SK-N-SH treated with all-trans-retinoic acid at 6 μM for 48 hours (cell line): ENCODE measurements around the gene SEMA5B.

Experiments used
- ATAC-seq: fragments of 200-7000 bp; cut with Tn5 transposase; 3 replicates; pipeline ENCODE4 v1.9.1; 2020; ENCODE audit warnings: mild to moderate bottlenecking, moderate library complexity
- ARNTL ChIP-seq: fragments of 450-650 bp; formaldehyde crosslinking; IDR thresholded peaks from 2 replicates; pipeline ENCODE4 v1.5.0; 2020; ENCODE audit warnings: low read depth, mild to moderate bottlenecking, moderate library complexity, borderline replicate concordance
- BACH2 ChIP-seq: fragments of 250-450 bp; sonication (Bioruptor Pico); IDR thresholded peaks from 2 replicates; pipeline ENCODE4 v1.9.0; 2021; ENCODE audit warnings: mild to moderate bottlenecking, borderline replicate concordance
- CSDC2 ChIP-seq: fragments of 250-450 bp; sonication (Bioruptor Pico); IDR thresholded peaks from 2 replicates; pipeline ENCODE4 v1.5.0; 2020; ENCODE audit warnings: mild to moderate bottlenecking, moderate library complexity
- ESRRG ChIP-seq: fragments of 250-450 bp; sonication (Bioruptor Pico); IDR thresholded peaks from 2 replicates; pipeline ENCODE4 v1.6.1; 2021; ENCODE audit warnings: mild to moderate bottlenecking
- GLIS3 ChIP-seq: fragments of 250-450 bp; sonication (Bioruptor Pico); IDR thresholded peaks from 2 replicates; pipeline ENCODE4 v1.5.0; 2020; ENCODE audit warnings: mild to moderate bottlenecking, moderate library complexity
- ISL1 ChIP-seq: fragments of 250-450 bp; sonication (Bioruptor Pico); IDR thresholded peaks from 2 replicates; pipeline ENCODE4 v2.1.2; 2022; ENCODE audit warnings: mild to moderate bottlenecking, moderate library complexity
- OSR1 ChIP-seq: fragments of 250-450 bp; sonication (Bioruptor Pico); IDR thresholded peaks from 2 replicates; pipeline ENCODE4 v1.8.0; 2022; ENCODE audit warnings: moderate library complexity, mild to moderate bottlenecking, inconsistent platforms
- PPARA ChIP-seq: fragments of 250-450 bp; sonication (Bioruptor Pico); IDR thresholded peaks from 2 replicates; pipeline ENCODE4 v1.5.0; 2020; ENCODE audit warnings: mild to moderate bottlenecking, borderline replicate concordance
- RARB ChIP-seq: fragments of 250-450 bp; sonication (Bioruptor Pico); IDR thresholded peaks from 2 replicates; pipeline ENCODE4 v1.8.0; 2021; ENCODE audit warnings: mild to moderate bottlenecking, moderate library complexity
- SNAI2 ChIP-seq: fragments of 250-450 bp; sonication (Bioruptor Pico); IDR thresholded peaks from 2 replicates; pipeline ENCODE4 v1.5.0; 2020; ENCODE audit warnings: mild to moderate bottlenecking, moderate library complexity
- TCF4 ChIP-seq: fragments of 250-450 bp; sonication (Bioruptor Pico); IDR thresholded peaks from 2 replicates; pipeline ENCODE4 v1.8.0; 2021; ENCODE audit warnings: mild to moderate bottlenecking, moderate library complexity, borderline replicate concordance
- TOX ChIP-seq: fragments of 250-450 bp; sonication (Bioruptor Pico); IDR thresholded peaks from 2 replicates; pipeline ENCODE4 v1.8.0; 2021; ENCODE audit warnings: mild to moderate bottlenecking, moderate library complexity, borderline replicate concordance
- ZC3H10 ChIP-seq: fragments of 250-450 bp; sonication (Bioruptor Pico); IDR thresholded peaks from 2 replicates; pipeline ENCODE4 v1.5.1; 2021; ENCODE audit warnings: mild to moderate bottlenecking, moderate library complexity
- ZFP3 ChIP-seq: fragments of 250-450 bp; sonication (Bioruptor Pico); IDR thresholded peaks from 2 replicates; pipeline ENCODE4 v1.5.0; 2020; ENCODE audit warnings: mild to moderate bottlenecking, moderate library complexity
- ZFP30 ChIP-seq: fragments of 450-650 bp; formaldehyde crosslinking; IDR thresholded peaks from 2 replicates; pipeline ENCODE4 v1.5.0; 2022; ENCODE audit warnings: mild to moderate bottlenecking, moderate library complexity
- ZNF565 ChIP-seq: fragments of 450-650 bp; formaldehyde crosslinking; conservative IDR thresholded peaks from 2 replicates; pipeline ENCODE4 v1.5.0; 2020; ENCODE audit warnings: low read depth, mild to moderate bottlenecking, moderate library complexity
- ZNF70 ChIP-seq: fragments of 450-650 bp; formaldehyde crosslinking; IDR thresholded peaks from 2 replicates; pipeline ENCODE4 v1.5.0; 2020; ENCODE audit warnings: mild to moderate bottlenecking, moderate library complexity
- ZNF8 ChIP-seq: fragments of 450-650 bp; formaldehyde crosslinking; IDR thresholded peaks from 2 replicates; pipeline ENCODE4 v1.5.0; 2020; ENCODE audit warnings: mild to moderate bottlenecking, moderate library complexity
- TF ChIP-seq, protein P1 (sequence below): fragments of 250-450 bp; sonication (Bioruptor Pico); IDR thresholded peaks from 2 replicates; pipeline ENCODE4 v1.5.0; 2020; ENCODE audit warnings: mild to moderate bottlenecking, moderate library complexity
- TF ChIP-seq, protein P2 (sequence below): fragments of 250-450 bp; sonication (Bioruptor Pico); IDR thresholded peaks from 2 replicates; pipeline ENCODE4 v1.5.1; 2020; ENCODE audit warnings: low read depth, mild to moderate bottlenecking, moderate library complexity
- TF ChIP-seq, protein P3 (sequence below): fragments of 250-450 bp; sonication (Bioruptor Pico); IDR thresholded peaks from 2 replicates; pipeline ENCODE4 v1.8.0; 2021; ENCODE audit warnings: low read depth, mild to moderate bottlenecking, moderate library complexity, borderline replicate concordance
- TF ChIP-seq, protein P4 (sequence below): fragments of 250-450 bp; sonication (Bioruptor Pico); IDR thresholded peaks from 2 replicates; pipeline ENCODE4 v1.8.0; 2020; ENCODE audit warnings: mild to moderate bottlenecking, moderate library complexity, borderline replicate concordance
- TF ChIP-seq, protein P5 (sequence below): fragments of 250-450 bp; sonication (Bioruptor Pico); IDR thresholded peaks from 2 replicates; pipeline ENCODE4 v1.5.1; 2021; ENCODE audit warnings: mild to moderate bottlenecking, moderate library complexity

SEMA5B gene

DNA sequence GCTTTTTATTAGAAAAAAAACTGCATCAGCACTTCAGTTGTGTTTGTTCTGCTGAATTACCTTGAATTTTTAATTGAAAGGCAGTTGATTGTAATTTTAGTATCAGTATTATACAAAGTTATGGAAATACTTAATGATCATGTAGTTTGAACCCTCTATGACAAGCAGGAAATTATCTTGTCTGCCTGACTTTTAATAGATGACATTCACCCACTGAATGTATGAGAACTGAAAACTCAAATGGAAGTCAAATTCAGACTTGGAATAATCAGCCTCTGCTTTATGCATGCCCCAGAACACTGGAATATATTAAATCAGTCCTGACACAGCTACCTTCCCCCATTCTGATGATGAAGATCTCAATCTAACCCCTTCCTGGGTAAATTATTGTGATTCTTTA, 159.2 kb downstream of the SEMA5B start:
- ATAC-seq, result no peak

DNA sequence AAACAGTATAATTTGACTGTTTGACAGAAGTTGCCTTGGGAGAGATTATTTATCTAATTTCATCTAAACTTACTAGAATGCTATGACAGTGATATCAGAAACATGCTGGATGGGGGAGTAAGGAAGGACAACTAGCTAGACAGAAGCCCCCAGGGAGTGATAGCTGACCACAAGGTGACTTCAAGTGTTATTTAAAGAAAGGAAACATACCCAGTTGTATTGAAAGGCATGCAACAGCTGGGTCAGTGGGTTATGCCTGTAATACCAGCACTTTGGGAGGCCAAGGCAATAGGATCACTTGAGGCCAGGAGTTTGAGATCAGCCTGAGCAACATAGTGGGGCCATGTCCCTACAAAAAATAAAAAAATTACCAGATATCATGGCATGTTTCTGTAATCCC, 163.1 kb downstream of the SEMA5B start:
- no peak for ATAC-seq
- TF ChIP-seq, protein P1, sequence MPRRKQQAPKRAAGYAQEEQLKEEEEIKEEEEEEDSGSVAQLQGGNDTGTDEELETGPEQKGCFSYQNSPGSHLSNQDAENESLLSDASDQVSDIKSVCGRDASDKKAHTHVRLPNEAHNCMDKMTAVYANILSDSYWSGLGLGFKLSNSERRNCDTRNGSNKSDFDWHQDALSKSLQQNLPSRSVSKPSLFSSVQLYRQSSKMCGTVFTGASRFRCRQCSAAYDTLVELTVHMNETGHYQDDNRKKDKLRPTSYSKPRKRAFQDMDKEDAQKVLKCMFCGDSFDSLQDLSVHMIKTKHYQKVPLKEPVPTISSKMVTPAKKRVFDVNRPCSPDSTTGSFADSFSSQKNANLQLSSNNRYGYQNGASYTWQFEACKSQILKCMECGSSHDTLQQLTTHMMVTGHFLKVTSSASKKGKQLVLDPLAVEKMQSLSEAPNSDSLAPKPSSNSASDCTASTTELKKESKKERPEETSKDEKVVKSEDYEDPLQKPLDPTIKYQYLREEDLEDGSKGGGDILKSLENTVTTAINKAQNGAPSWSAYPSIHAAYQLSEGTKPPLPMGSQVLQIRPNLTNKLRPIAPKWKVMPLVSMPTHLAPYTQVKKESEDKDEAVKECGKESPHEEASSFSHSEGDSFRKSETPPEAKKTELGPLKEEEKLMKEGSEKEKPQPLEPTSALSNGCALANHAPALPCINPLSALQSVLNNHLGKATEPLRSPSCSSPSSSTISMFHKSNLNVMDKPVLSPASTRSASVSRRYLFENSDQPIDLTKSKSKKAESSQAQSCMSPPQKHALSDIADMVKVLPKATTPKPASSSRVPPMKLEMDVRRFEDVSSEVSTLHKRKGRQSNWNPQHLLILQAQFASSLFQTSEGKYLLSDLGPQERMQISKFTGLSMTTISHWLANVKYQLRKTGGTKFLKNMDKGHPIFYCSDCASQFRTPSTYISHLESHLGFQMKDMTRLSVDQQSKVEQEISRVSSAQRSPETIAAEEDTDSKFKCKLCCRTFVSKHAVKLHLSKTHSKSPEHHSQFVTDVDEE, result no peak
- TF ChIP-seq CSDC2 (CRISPR knock-in tag) (no peak), ISL1 (CRISPR knock-in tag) (no peak), PPARA (CRISPR knock-in tag) (no peak), ZNF565 (CRISPR knock-in tag) (no peak), ZC3H10 (no peak), TCF4 (CRISPR knock-in tag) (no peak), SNAI2 (CRISPR knock-in tag) (no peak), TOX (CRISPR knock-in tag) (no peak), ZFP30 (CRISPR knock-in tag) (no peak), GLIS3 (CRISPR knock-in tag) (no peak), OSR1 (CRISPR knock-in tag) (no peak), BACH2 (no peak), RARB (CRISPR knock-in tag) (no peak), ZNF70 (CRISPR knock-in tag) (no peak)

More for the DNA sequence above, 159.2 kb downstream of the SEMA5B start:
- TF ChIP-seq ZNF8 (no peak), OSR1 (CRISPR knock-in tag) (no peak), RARB (CRISPR knock-in tag) (no peak), ARNTL (CRISPR knock-in tag) (no peak), CSDC2 (CRISPR knock-in tag) (no peak), GLIS3 (CRISPR knock-in tag) (no peak), TCF4 (CRISPR knock-in tag) (no peak), TOX (CRISPR knock-in tag) (no peak), ESRRG (CRISPR knock-in tag) (no peak)
- TF ChIP-seq, protein P2, sequence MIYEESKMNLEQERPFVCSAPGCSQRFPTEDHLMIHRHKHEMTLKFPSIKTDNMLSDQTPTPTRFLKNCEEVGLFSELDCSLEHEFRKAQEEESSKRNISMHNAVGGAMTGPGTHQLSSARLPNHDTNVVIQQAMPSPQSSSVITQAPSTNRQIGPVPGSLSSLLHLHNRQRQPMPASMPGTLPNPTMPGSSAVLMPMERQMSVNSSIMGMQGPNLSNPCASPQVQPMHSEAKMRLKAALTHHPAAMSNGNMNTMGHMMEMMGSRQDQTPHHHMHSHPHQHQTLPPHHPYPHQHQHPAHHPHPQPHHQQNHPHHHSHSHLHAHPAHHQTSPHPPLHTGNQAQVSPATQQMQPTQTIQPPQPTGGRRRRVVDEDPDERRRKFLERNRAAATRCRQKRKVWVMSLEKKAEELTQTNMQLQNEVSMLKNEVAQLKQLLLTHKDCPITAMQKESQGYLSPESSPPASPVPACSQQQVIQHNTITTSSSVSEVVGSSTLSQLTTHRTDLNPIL, result no peak
- TF ChIP-seq, protein P3, sequence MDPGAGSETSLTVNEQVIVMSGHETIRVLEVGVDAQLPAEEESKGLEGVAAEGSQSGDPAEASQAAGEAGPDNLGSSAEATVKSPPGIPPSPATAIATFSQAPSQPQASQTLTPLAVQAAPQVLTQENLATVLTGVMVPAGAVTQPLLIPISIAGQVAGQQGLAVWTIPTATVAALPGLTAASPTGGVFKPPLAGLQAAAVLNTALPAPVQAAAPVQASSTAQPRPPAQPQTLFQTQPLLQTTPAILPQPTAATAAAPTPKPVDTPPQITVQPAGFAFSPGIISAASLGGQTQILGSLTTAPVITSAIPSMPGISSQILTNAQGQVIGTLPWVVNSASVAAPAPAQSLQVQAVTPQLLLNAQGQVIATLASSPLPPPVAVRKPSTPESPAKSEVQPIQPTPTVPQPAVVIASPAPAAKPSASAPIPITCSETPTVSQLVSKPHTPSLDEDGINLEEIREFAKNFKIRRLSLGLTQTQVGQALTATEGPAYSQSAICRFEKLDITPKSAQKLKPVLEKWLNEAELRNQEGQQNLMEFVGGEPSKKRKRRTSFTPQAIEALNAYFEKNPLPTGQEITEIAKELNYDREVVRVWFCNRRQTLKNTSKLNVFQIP (CRISPR knock-in tag), result no peak
- TF ChIP-seq, protein P4, sequence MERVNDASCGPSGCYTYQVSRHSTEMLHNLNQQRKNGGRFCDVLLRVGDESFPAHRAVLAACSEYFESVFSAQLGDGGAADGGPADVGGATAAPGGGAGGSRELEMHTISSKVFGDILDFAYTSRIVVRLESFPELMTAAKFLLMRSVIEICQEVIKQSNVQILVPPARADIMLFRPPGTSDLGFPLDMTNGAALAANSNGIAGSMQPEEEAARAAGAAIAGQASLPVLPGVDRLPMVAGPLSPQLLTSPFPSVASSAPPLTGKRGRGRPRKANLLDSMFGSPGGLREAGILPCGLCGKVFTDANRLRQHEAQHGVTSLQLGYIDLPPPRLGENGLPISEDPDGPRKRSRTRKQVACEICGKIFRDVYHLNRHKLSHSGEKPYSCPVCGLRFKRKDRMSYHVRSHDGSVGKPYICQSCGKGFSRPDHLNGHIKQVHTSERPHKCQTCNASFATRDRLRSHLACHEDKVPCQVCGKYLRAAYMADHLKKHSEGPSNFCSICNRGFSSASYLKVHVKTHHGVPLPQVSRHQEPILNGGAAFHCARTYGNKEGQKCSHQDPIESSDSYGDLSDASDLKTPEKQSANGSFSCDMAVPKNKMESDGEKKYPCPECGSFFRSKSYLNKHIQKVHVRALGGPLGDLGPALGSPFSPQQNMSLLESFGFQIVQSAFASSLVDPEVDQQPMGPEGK, result no peak
- TF ChIP-seq, all 23 proteins: peak for 0

DNA sequence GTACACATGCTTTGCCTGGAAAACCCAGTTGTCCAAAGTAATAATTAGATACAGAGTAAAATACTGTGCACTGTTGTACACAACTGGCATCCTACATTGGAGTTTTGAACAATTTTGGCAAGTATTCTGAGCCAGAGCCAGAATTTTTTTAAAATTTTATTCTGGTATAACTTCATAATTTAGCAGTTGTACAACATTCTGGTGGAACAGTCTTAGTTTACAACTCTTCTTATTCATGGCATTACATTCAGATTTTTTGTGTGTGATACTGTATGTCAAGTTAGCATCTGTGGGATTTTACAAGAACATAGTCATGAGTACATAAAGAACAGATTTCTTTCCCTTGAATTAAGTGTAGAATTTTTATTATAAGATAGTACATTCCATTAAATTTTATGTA, 165.2 kb downstream of the SEMA5B start:
- TF ChIP-seq, protein P5, sequence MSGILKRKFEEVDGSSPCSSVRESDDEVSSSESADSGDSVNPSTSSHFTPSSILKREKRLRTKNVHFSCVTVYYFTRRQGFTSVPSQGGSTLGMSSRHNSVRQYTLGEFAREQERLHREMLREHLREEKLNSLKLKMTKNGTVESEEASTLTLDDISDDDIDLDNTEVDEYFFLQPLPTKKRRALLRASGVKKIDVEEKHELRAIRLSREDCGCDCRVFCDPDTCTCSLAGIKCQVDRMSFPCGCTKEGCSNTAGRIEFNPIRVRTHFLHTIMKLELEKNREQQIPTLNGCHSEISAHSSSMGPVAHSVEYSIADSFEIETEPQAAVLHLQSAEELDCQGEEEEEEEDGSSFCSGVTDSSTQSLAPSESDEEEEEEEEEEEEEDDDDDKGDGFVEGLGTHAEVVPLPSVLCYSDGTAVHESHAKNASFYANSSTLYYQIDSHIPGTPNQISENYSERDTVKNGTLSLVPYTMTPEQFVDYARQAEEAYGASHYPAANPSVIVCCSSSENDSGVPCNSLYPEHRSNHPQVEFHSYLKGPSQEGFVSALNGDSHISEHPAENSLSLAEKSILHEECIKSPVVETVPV (CRISPR knock-in tag), result no peak
- TF ChIP-seq ZFP30 (CRISPR knock-in tag), result no peak
- TF ChIP-seq ZNF8, result no peak
- no peak for TF ChIP-seq ISL1 (CRISPR knock-in tag)
- no peak for TF ChIP-seq ARNTL (CRISPR knock-in tag)
- TF ChIP-seq TCF4 (CRISPR knock-in tag), result no peak
- TF ChIP-seq ZNF565 (CRISPR knock-in tag), result no peak
- no peak for TF ChIP-seq SNAI2 (CRISPR knock-in tag)
- TF ChIP-seq TOX (CRISPR knock-in tag), result no peak
- no peak for TF ChIP-seq OSR1 (CRISPR knock-in tag)
- TF ChIP-seq, protein P1, result no peak
- no peak for TF ChIP-seq RARB (CRISPR knock-in tag)
- TF ChIP-seq, protein P3 (CRISPR knock-in tag), result no peak
- TF ChIP-seq ZNF70 (CRISPR knock-in tag), result no peak
- TF ChIP-seq ZFP3 (CRISPR knock-in tag), result no peak
- no peak for TF ChIP-seq GLIS3 (CRISPR knock-in tag)
- ATAC-seq, result no peak
